Measurements from ENCODE around the gene BAIAP3.

The BAIAP3 gene

GRCh38 chr16:1395444-1396031 lies 62.1 kb downstream of the BAIAP3 start:
- FAIRE-seq = no peak

GRCh38 chr16:1397779-1398178 lies 64.3 kb downstream of the BAIAP3 start:
- no peak for FAIRE-seq

- no peak for FAIRE-seq
Measured at GRCh38 chr16:1398351-1398750, 64.9 kb downstream of the BAIAP3 start.
